Transverse colon (tissue), 4 donors: ENCODE results near the gene DNAI7.

ENCODE experiments used
- POLR2AphosphoS5 ChIP-seq, 3 donors: sonication (generic); formaldehyde crosslinking; IDR thresholded peaks; one replicate each; pipeline ENCODE4 v1.6.1; 2016; ENCODE audit warnings: antibody characterized with exemption in 3 of 3
- TF ChIP-seq, protein P1 (sequence below), 5 experiments: fragments of 200-600 bp in 3 of 5; fragments of 450-650 bp in 2 of 5; sonication (generic) in 3 of 5; IDR thresholded peaks; 1 replicate in 2 of 5; 2 replicates in 3 of 5; pipeline ENCODE4 v1.5.1; 2016 to 2017; ENCODE audit warnings: antibody characterized with exemption in 5 of 5, inconsistent platforms in 3 of 5, mild to moderate bottlenecking in 2 of 5, moderate library complexity in 1 of 5

- TF ChIP-seq, protein P1, sequence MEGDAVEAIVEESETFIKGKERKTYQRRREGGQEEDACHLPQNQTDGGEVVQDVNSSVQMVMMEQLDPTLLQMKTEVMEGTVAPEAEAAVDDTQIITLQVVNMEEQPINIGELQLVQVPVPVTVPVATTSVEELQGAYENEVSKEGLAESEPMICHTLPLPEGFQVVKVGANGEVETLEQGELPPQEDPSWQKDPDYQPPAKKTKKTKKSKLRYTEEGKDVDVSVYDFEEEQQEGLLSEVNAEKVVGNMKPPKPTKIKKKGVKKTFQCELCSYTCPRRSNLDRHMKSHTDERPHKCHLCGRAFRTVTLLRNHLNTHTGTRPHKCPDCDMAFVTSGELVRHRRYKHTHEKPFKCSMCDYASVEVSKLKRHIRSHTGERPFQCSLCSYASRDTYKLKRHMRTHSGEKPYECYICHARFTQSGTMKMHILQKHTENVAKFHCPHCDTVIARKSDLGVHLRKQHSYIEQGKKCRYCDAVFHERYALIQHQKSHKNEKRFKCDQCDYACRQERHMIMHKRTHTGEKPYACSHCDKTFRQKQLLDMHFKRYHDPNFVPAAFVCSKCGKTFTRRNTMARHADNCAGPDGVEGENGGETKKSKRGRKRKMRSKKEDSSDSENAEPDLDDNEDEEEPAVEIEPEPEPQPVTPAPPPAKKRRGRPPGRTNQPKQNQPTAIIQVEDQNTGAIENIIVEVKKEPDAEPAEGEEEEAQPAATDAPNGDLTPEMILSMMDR (IDR thresholded peaks at IDR 0.05): no peak
- peak in 1 of 3 donors; percentile 9 for TF ChIP-seq POLR2AphosphoS5 (IDR thresholded peaks at IDR 0.05)
Measured at GRCh38 chr12:25151476-25151875, 43.5 kb downstream of the DNAI7 start.
